Frontal cortex (tissue), 4 donors: ENCODE data around the gene C20orf96. TPM values are rescaled to one million over a fixed set of nuclear protein-coding genes. Genes with fewer than 3 reads are reported as not detected.
"Not testable (repeated sequence)": the region's sequence is repeated elsewhere in the genome, so short reads cannot be mapped to it uniquely, and the experiment has no call there.

ENCODE experiments used
- DNase-seq, 2 donors: peaks; one replicate each; pipeline ENCODE4 v3.0.0; 2012; ENCODE audit warnings: low spot score in 2 of 2
- FAIRE-seq: peaks from 2 replicates; lab custom pipeline; 2012; peaks lifted over from hg19 to GRCh38; lab: Jason Lieb, UNC
- total RNA-seq: library from RNA; depleted of rRNA; stranded (reverse); fragments of >200 nt; gene quantifications from one replicate; pipeline ENCODE4 v1.2.3, GENCODE V29; 2014
- donor health status: control.
- donor health status: control.
- donor health status: control.

The C20orf96 gene
- total RNA-seq, 1 donor from 2014 or later, result 7.3 TPM

GRCh38 chr20:252801-253200, 37.7 kb downstream of the C20orf96 start:
- FAIRE-seq (no peak), DNase-seq (no peak)

GRCh38 chr20:251354-251753, 39.2 kb downstream of the C20orf96 start:
- FAIRE-seq (no peak), DNase-seq (no peak)

- DNase-seq, result no peak
- no peak for FAIRE-seq
Observed at GRCh38 chr20:242905-243304, 47.6 kb downstream of the C20orf96 start.

GRCh38 chr20:237929-238328, 52.6 kb downstream of the C20orf96 start:
- FAIRE-seq, result no peak
- DNase-seq, result no peak

GRCh38 chr20:237489-237888, 53.1 kb downstream of the C20orf96 start:
- DNase-seq (peak in 1 of 2 donors; percentile 12), FAIRE-seq (no peak)

GRCh38 chr20:235891-236290, 54.7 kb downstream of the C20orf96 start:
- FAIRE-seq (no peak), DNase-seq (peak in 1 of 2 donors; percentile 8)

GRCh38 chr20:227439-228105, 63.0 kb downstream of the C20orf96 start:
- no peak for FAIRE-seq
- no peak for DNase-seq

- FAIRE-seq (no peak), DNase-seq (no peak)
Observed at GRCh38 chr20:226958-227357, 63.6 kb downstream of the C20orf96 start, which contains the start of gene DEFB129. Gene DEFB129 (plus strand): TSS chr20:227258. CDS start chr20:227289, 31 bp downstream.

- not testable (repeated sequence) for FAIRE-seq, DNase-seq
Observed at GRCh38 chr20:225879-226278, 64.7 kb downstream of the C20orf96 start.

- FAIRE-seq, result no peak
- no peak for DNase-seq
Observed at GRCh38 chr20:221258-221830, 69.2 kb downstream of the C20orf96 start.

Other genes with a start within 250 kb of the C20orf96 start
- not detected for gene DEFB125, start 203.1 kb downstream of the C20orf96 start, total RNA-seq
- not detected for gene DEFB126, start 148.2 kb downstream of the C20orf96 start, total RNA-seq
- not detected for gene DEFB127, start 133.3 kb downstream of the C20orf96 start, total RNA-seq
- gene DEFB128, start 101.0 kb downstream of the C20orf96 start, total RNA-seq, result not detected
- gene DEFB129, start 63.5 kb downstream of the C20orf96 start, total RNA-seq, result not detected
- gene DEFB132, start 33.0 kb downstream of the C20orf96 start, total RNA-seq, result not detected
- 26.9 TPM for gene ZCCHC3, start 6.8 kb upstream of the C20orf96 start, total RNA-seq
- gene SOX12, start 34.8 kb upstream of the C20orf96 start, total RNA-seq, result 7.7 TPM
- gene NRSN2, start 56.4 kb upstream of the C20orf96 start, total RNA-seq, result 26.1 TPM
- gene TRIB3, start 90.0 kb upstream of the C20orf96 start, total RNA-seq, result 12.6 TPM
- gene RBCK1, start 117.5 kb upstream of the C20orf96 start, total RNA-seq, result 15.1 TPM
- 12.6 TPM for gene TBC1D20, start 171.8 kb upstream of the C20orf96 start, total RNA-seq